OCI-LY1 (cell line): Measurements from ENCODE around the gene CCDC14.
"Not testable (repeated sequence)": the region's sequence is repeated elsewhere in the genome, so short reads cannot be mapped to it uniquely, and the experiment has no call there.

Experiments
- H2AFZ ChIP-seq: fragments of 200-600 bp; sonication (generic), shearing (Covaris generic); 2 replicates; pipeline ENCODE4 v1.6.0; 2014; ENCODE audit warnings: antibody characterized with exemption, mild to moderate bottlenecking, low read length
- H3F3A ChIP-seq: fragments of 200-600 bp; sonication (generic), shearing (Covaris generic); 2 replicates; pipeline ENCODE4 v1.6.0; 2014; ENCODE audit warnings: mild to moderate bottlenecking, antibody characterized with exemption, low read length, moderate library complexity; ENCODE audit not compliant: insufficient read depth
- H3K27ac ChIP-seq: fragments of 200-600 bp; sonication (generic); 2 replicates; pipeline ENCODE4 v1.5.1; 2014; ENCODE audit warnings: low read length, mixed run types, mild to moderate bottlenecking, low read depth; ENCODE audit not compliant: poor library complexity, severe bottlenecking
- H3K27me3 ChIP-seq: fragments of 200-600 bp; sonication (generic); 2 replicates; pipeline ENCODE4 v1.6.0; 2014; ENCODE audit warnings: antibody characterized with exemption, mild to moderate bottlenecking, low read length, moderate library complexity; ENCODE audit not compliant: insufficient read depth
- H3K36me3 ChIP-seq: fragments of 200-600 bp; sonication (generic); 2 replicates; pipeline ENCODE4 v1.6.1; 2014; ENCODE audit warnings: mild to moderate bottlenecking, antibody characterized with exemption, low read length, moderate library complexity, mixed read lengths; ENCODE audit not compliant: insufficient read depth
- H3K4me1 ChIP-seq: fragments of 200-600 bp; sonication (generic); 2 replicates; pipeline ENCODE4 v1.5.1; 2014; ENCODE audit warnings: mild to moderate bottlenecking, low read length, moderate library complexity; ENCODE audit not compliant: insufficient read depth, severe bottlenecking
- H3K4me2 ChIP-seq: fragments of 200-600 bp; sonication (generic), shearing (Covaris generic); 2 replicates; pipeline ENCODE4 v1.6.1; 2014; ENCODE audit warnings: low read length
- H3K4me3 ChIP-seq: fragments of 200-600 bp; sonication (generic); 2 replicates; pipeline ENCODE4 v1.5.1; 2014; ENCODE audit warnings: low read length, low read depth, mild to moderate bottlenecking, mixed read lengths; ENCODE audit not compliant: poor library complexity, severe bottlenecking
- H3K79me2 ChIP-seq: fragments of 200-600 bp; shearing (Covaris generic); 2 replicates; pipeline ENCODE4 v1.6.1; 2016; ENCODE audit warnings: mixed run types, low read length, mixed read lengths; ENCODE audit not compliant: insufficient read depth
- H3K9ac ChIP-seq: fragments of 200-600 bp; sonication (generic), shearing (Covaris generic); 2 replicates; pipeline ENCODE4 v1.6.1; 2014; ENCODE audit warnings: mild to moderate bottlenecking, low read length, mixed read lengths
- H3K9me2 ChIP-seq: fragments of 200-600 bp; sonication (generic), shearing (Covaris generic); 2 replicates; pipeline ENCODE4 v1.6.1; 2014; ENCODE audit warnings: low read depth, mild to moderate bottlenecking, low read length, mixed read lengths
- H3K9me3 ChIP-seq: fragments of 200-600 bp; shearing (Covaris generic); 2 replicates; pipeline ENCODE4 v1.6.1; 2014; ENCODE audit warnings: low read length, mixed read lengths
- H4K20me1 ChIP-seq: fragments of 200-600 bp; sonication (generic), shearing (Covaris generic); 2 replicates; pipeline ENCODE4 v1.6.0; 2016; ENCODE audit warnings: mild to moderate bottlenecking, low read length; ENCODE audit not compliant: insufficient read depth
- CTCF ChIP-seq: fragments of 200-600 bp; sonication (generic), shearing (Covaris generic); IDR thresholded peaks from 2 replicates; pipeline ENCODE4 v1.5.1; 2017; ENCODE audit warnings: mild to moderate bottlenecking, antibody characterized with exemption, low read length, moderate library complexity, mixed read lengths
- EZH2 ChIP-seq: fragments of 200-600 bp; sonication (generic), shearing (Covaris generic); IDR thresholded peaks from 2 replicates; pipeline ENCODE4 v1.8.0; 2017; ENCODE audit warnings: borderline replicate concordance, mixed run types, mild to moderate bottlenecking, antibody characterized with exemption, low read length, moderate library complexity, mixed read lengths

The CCDC14 gene

GRCh38 chr3:123984957-123985356 is 23.9 kb upstream of the CCDC14 start:
- Histone ChIP-seq H3K27ac (no peak overlapping the region), H3K4me2 (no peak overlapping the region), H2AFZ (no peak overlapping the region), H3K79me2 (no peaks in the 10 kb centered on the region), H3K4me3 (no peak overlapping the region), H3F3A (no peaks in the 10 kb centered on the region), H3K4me1 (no peaks in the 10 kb centered on the region), H3K9me3 (no peaks in the 10 kb centered on the region), H3K27me3 (0 out of 2 replicates have a peak, but pooled peaks cover 4% of the 10 kb centered on the region), H3K36me3 (no peaks in the 10 kb centered on the region), H3K9ac (no peak overlapping the region), H3K9me2 (no peaks in the 10 kb centered on the region), H4K20me1 (no peaks in the 10 kb centered on the region)
- TF ChIP-seq CTCF (no peak), EZH2 (no peak)

GRCh38 chr3:123984350-123984749 is 23.3 kb upstream of the CCDC14 start:
- H3K79me2 ChIP-seq = no peaks in the 10 kb centered on the region
- H3F3A ChIP-seq = no peaks in the 10 kb centered on the region
- H3K4me1 ChIP-seq = no peaks in the 10 kb centered on the region
- TF ChIP-seq CTCF (no peak), EZH2 (no peak)
- no peaks in the 10 kb centered on the region for H3K36me3 ChIP-seq
- no peak overlapping the region for H3K9ac ChIP-seq
- no peaks in the 10 kb centered on the region for H3K9me3 ChIP-seq
- H3K9me2 ChIP-seq = no peaks in the 10 kb centered on the region
- H3K27ac ChIP-seq = no peak overlapping the region
- H2AFZ ChIP-seq = no peak overlapping the region
- H3K4me2 ChIP-seq = no peak overlapping the region
- no peak overlapping the region for H3K4me3 ChIP-seq
- 0 out of 2 replicates have a peak, but pooled peaks cover 4% of the 10 kb centered on the region for H3K27me3 ChIP-seq
- H4K20me1 ChIP-seq = no peaks in the 10 kb centered on the region

GRCh38 chr3:123981317-123981716 is 20.3 kb upstream of the CCDC14 start:
- not testable (repeated sequence) for H3K9me3 ChIP-seq, H3K4me2 ChIP-seq, H4K20me1 ChIP-seq, H3K4me3 ChIP-seq, H3K36me3 ChIP-seq, H3K4me1 ChIP-seq, H3K27me3 ChIP-seq, H3K9ac ChIP-seq, H3K27ac ChIP-seq, H3K9me2 ChIP-seq, H3F3A ChIP-seq, H3K79me2 ChIP-seq, H2AFZ ChIP-seq

- Histone ChIP-seq H3K4me3 (no peak overlapping the region), H3K79me2 (no peaks in the 10 kb centered on the region), H2AFZ (no peak overlapping the region), H3K9me3 (no peaks in the 10 kb centered on the region), H3K4me2 (no peak overlapping the region), H3K27ac (no peak overlapping the region), H3K4me1 (no peaks in the 10 kb centered on the region), H3K9me2 (no peaks in the 10 kb centered on the region), H3K9ac (no peak overlapping the region), H3K36me3 (no peaks in the 10 kb centered on the region), H3F3A (no peaks in the 10 kb centered on the region), H4K20me1 (no peaks in the 10 kb centered on the region), H3K27me3 (0 out of 2 replicates have a peak, but pooled peaks cover 4% of the 10 kb centered on the region)
- TF ChIP-seq CTCF (no peak), EZH2 (no peak)
These were observed 19.5 kb upstream of the CCDC14 start for GRCh38 chr3:123980539-123980938.
